Suprapubic skin (tissue), 4 donors: ENCODE measurements around the gene NCOA5. TPM values are rescaled to one million over a fixed set of nuclear protein-coding genes. Genes with fewer than 3 reads are reported as not detected.

Source experiments
- DNase-seq, 2 donors: peaks; one replicate each; pipeline ENCODE4 v3.0.0-alpha.2; 2019; ENCODE audit warnings: low spot score in 2 of 2
- H3K27ac ChIP-seq: fragments of 200-600 bp; sonication (generic); one replicate; pipeline ENCODE4 v1.5.1; 2019
- H3K27me3 ChIP-seq: fragments of 200-600 bp; sonication (generic); one replicate; pipeline ENCODE4 v1.5.1; 2019
- H3K36me3 ChIP-seq: fragments of 200-600 bp; sonication (generic); one replicate; pipeline ENCODE4 v1.5.1; 2019
- H3K4me1 ChIP-seq: fragments of 200-600 bp; sonication (generic); one replicate; pipeline ENCODE4 v1.5.1; 2019
- H3K4me3 ChIP-seq: fragments of 200-600 bp; sonication (generic); one replicate; pipeline ENCODE4 v1.5.1; 2019; ENCODE audit warnings: mild to moderate bottlenecking
- H3K9me3 ChIP-seq: fragments of 200-600 bp; sonication (generic); one replicate; pipeline ENCODE4 v1.5.1; 2019
- EP300 ChIP-seq: sonication (generic); formaldehyde crosslinking; IDR thresholded peaks from one replicate; pipeline ENCODE4 v1.6.1; 2017; ENCODE audit warnings: antibody characterized with exemption
- POLR2A ChIP-seq, 2 donors: fragments of 450-650 bp; IDR thresholded peaks; one replicate each; pipeline ENCODE4 v1.6.1; 2017; ENCODE audit warnings: antibody characterized with exemption in 2 of 2, mild to moderate bottlenecking in 2 of 2, moderate library complexity in 2 of 2
- POLR2AphosphoS5 ChIP-seq, 3 donors: sonication (generic); formaldehyde crosslinking; IDR thresholded peaks; one replicate each; pipeline ENCODE4 v1.6.1; 2017; ENCODE audit warnings: antibody characterized with exemption in 3 of 3
- WGBS: methylation state at CpG from one replicate; pipeline ENCODE4 v1.1.5; 2018; 5-methylcytosine and 5-hydroxymethylcytosine counted together
- total RNA-seq, 4 donors: library from RNA; depleted of rRNA; stranded (reverse); fragments of >200 nt; gene quantifications; one replicate each; pipeline ENCODE4 v1.1.0, GENCODE V29; 2016
- TF ChIP-seq, protein P1 (sequence below), 2 donors: fragments of 200-600 bp in 1 of 2; fragments of 450-650 bp in 1 of 2; sonication (generic) in 1 of 2; IDR thresholded peaks; one replicate each; pipeline ENCODE4 v1.5.1; 2016 to 2019; ENCODE audit warnings: antibody characterized with exemption in 2 of 2, mild to moderate bottlenecking in 1 of 2, moderate library complexity in 1 of 2

The NCOA5 gene
- total RNA-seq, 4 donors from 2014 or later = 23.2 to 30.1 (median 25.2) TPM

DNA sequence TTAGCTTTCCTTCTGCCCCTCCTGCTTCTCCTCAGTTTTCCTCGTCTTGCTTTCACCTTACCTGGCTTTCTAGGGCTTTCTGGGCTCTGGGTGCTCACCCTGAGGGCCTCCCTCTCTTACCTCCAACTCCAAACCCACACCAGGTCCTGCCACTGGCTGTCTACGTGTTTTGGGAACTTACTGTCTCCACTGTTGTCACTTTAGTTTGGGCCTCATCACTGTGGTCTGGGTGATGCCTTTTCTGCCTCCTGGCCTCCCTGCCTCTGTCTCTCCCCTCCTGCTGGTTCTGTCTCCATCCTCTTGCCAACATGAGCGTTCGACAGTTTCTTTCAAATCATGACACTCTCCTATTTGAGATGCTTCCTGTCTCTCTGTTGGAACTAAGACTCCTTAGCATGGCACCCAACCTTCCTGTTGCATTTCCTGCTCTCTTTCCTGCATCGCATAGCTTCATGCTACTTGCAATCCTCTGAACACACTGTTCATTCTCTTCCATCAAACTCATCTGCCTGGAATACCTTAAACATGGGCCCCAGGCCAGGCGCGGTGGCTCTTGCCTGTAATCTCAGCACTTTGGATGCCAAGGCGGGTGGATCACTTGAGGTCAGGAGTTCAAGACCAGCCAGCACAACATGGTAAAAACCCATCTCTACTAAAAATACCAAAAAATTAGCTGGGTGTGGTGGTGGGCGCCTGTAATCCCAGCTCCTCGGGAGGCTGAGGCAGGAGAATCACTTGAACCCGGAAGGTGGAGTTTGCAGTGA, 33.9 kb upstream of the NCOA5 start:
- H3K9me3 ChIP-seq = no peaks in the 10 kb centered on the region
- WGBS = 88% methylated on average over 11 of the region's 11 CpGs
- no peak overlapping the region for H3K4me3 ChIP-seq
- H3K27me3 ChIP-seq = peaks cover 3% of the 10 kb centered on the region
- H3K4me1 ChIP-seq = peaks cover 16% of the 10 kb centered on the region
- no peak overlapping the region for H3K27ac ChIP-seq
- peaks cover 21% of the 10 kb centered on the region for H3K36me3 ChIP-seq
- peak in 1 of 2 donors; percentile 21 for DNase-seq
- TF ChIP-seq POLR2AphosphoS5 (IDR thresholded peaks at IDR 0.05) (no peak), EP300 (no peak), POLR2A (IDR thresholded peaks at IDR 0.05) (no peak)
- TF ChIP-seq, protein P1, sequence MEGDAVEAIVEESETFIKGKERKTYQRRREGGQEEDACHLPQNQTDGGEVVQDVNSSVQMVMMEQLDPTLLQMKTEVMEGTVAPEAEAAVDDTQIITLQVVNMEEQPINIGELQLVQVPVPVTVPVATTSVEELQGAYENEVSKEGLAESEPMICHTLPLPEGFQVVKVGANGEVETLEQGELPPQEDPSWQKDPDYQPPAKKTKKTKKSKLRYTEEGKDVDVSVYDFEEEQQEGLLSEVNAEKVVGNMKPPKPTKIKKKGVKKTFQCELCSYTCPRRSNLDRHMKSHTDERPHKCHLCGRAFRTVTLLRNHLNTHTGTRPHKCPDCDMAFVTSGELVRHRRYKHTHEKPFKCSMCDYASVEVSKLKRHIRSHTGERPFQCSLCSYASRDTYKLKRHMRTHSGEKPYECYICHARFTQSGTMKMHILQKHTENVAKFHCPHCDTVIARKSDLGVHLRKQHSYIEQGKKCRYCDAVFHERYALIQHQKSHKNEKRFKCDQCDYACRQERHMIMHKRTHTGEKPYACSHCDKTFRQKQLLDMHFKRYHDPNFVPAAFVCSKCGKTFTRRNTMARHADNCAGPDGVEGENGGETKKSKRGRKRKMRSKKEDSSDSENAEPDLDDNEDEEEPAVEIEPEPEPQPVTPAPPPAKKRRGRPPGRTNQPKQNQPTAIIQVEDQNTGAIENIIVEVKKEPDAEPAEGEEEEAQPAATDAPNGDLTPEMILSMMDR (IDR thresholded peaks at IDR 0.05) = no peak

DNA sequence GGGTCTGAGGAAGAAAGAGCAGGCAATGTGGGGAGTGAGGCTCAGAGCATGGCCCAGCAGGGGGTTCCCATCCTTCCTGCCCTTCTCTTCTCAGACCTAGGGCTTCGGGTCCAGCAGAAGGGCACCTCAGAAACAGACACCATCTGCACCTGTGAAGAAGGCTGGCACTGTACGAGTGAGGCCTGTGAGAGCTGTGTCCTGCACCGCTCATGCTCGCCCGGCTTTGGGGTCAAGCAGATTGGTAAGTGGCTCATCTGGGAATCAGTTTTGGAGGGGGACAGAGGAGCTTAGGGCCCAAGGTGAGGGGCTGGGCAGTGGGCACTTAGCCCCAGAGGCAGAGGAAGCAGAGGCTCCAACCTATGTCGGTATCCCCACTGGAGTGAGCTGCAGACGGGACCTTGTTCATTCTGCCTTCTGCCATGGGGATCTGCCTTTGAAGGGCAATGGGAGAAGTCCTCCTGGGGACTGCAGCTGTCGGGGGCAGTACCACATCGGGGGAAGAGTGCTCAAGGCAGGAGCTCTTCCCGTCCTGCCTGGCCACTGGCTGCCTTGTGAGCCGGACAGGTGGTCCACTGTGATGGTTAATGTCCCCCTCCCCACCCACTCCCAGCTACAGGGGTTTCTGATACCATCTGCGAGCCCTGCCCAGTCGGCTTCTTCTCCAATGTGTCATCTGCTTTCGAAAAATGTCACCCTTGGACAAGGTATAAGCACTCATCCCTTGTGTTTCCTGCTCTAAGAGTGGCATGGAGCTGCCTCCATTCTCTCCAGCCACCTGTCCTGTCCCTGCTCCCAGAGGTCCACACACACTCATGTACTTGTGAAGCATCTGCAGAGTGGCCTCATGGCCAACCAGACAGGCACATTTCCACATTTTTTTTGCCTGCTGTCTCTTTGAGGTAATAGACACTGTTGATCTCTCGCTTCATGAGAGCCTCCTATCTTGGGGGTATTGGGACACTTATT, 33.0 kb upstream of the NCOA5 start:
- Histone ChIP-seq H3K4me3 (no peak overlapping the region), H3K9me3 (no peaks in the 10 kb centered on the region), H3K27ac (no peak overlapping the region), H3K27me3 (no peaks in the 10 kb centered on the region), H3K36me3 (peaks cover 21% of the 10 kb centered on the region), H3K4me1 (peaks cover 22% of the 10 kb centered on the region)
- no peak for TF ChIP-seq POLR2A (IDR thresholded peaks at IDR 0.05)
- no peak for TF ChIP-seq POLR2AphosphoS5 (IDR thresholded peaks at IDR 0.05)
- TF ChIP-seq, protein P1 (IDR thresholded peaks at IDR 0.05) = no peak
- no peak for TF ChIP-seq EP300
- 93% methylated on average over 11 of the region's 15 CpGs for WGBS
- DNase-seq = peak; percentile 23 to 36

DNA sequence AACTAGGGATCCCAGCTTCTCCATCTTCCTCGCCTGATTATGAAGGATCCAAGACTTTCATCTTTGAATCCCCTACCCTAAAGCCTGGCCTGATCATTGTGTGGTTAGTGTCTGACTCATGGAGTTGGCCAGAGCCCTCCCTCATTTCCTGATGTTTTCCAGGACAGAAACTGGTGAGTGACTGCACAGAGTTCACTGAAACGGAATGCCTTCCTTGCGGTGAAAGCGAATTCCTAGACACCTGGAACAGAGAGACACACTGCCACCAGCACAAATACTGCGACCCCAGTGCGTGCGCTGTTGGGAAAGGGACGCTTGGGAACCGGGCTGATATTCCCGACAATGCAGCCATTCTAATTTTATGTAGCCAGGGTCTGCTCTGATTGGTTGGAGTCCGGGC, 32.3 kb upstream of the NCOA5 start:
- peak; percentile 15 to 46 for DNase-seq
- H3K9me3 ChIP-seq = no peaks in the 10 kb centered on the region
- H3K27ac ChIP-seq = no peak overlapping the region
- no peaks in the 10 kb centered on the region for H3K27me3 ChIP-seq
- no peak overlapping the region for H3K4me3 ChIP-seq
- no peak for TF ChIP-seq EP300
- TF ChIP-seq, protein P1 (IDR thresholded peaks at IDR 0.05) = no peak
- TF ChIP-seq POLR2A (IDR thresholded peaks at IDR 0.05) = no peak
- TF ChIP-seq POLR2AphosphoS5 (IDR thresholded peaks at IDR 0.05) = no peak
- H3K36me3 ChIP-seq = peaks cover 21% of the 10 kb centered on the region
- WGBS = 79% methylated on average over 11 of the region's 11 CpGs
- H3K4me1 ChIP-seq = peaks cover 29% of the 10 kb centered on the region

DNA sequence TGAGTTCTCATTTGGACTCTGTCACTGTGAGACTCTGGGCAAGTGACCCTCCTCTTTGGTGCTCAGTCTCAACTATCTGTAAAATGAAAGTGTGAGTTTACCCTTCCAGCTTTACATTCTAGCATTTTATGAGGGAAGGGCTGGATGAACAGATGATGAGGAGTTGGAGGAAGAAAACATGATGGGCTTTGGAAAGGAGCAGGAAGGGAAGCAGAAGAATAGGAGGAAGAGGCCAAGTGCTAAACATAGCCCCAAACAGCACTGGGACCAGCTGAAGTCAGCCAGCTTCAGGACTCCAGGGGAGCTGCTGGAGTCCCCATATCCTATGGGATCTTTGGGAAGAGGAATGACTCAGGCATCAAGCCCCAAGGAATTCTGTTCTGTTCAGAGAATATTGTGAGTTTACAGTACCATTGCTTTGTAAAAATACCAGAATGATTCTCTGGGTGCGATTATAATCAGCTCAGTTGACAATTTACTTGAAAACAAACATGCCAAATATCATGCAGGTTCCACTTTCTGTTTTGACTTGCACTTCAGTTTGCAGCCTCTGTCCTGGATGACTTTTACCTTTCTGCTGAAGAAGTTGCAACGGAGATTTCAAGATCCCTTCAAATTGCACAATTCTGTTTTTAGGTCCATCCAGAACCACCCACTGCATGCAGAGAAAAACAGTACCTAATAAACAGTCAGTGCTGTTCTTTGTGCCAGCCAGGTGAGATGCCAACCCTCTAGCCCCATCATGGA, 31.6 kb upstream of the NCOA5 start:
- Histone ChIP-seq H3K4me3 (no peak overlapping the region), H3K27me3 (no peaks in the 10 kb centered on the region), H3K36me3 (peaks cover 21% of the 10 kb centered on the region), H3K27ac (no peak overlapping the region), H3K4me1 (peaks cover 31% of the 10 kb centered on the region), H3K9me3 (no peaks in the 10 kb centered on the region)
- WGBS = 51% methylated on average over 2 of the region's 2 CpGs
- TF ChIP-seq, protein P1 (IDR thresholded peaks at IDR 0.05) = no peak
- no peak for TF ChIP-seq EP300
- peak; percentile 3 to 24 for DNase-seq
